IPS-NIHi11 (cell line): ENCODE measurements around the gene SRSF10.
"Not testable (repeated sequence)": the region's sequence is repeated elsewhere in the genome, so short reads cannot be mapped to it uniquely, and the experiment has no call there.

ENCODE experiments used
- DNase-seq: peaks from one replicate; pipeline ENCODE4 v3.0.0; 2012; ENCODE audit warnings: mixed read lengths, low spot score

Gene SRSF10

GRCh38 chr1:23979881-23980727 is at the start of gene SRSF10:
TSS of gene SRSF10 (minus strand) at chr1:23980327. CDS start at chr1:23980255, 72 bp downstream.
- peak; percentile 94 for DNase-seq

GRCh38 chr1:24027838-24028468 is 47.8 kb upstream of the SRSF10 start:
- DNase-seq, result peak; percentile 27

GRCh38 chr1:24022581-24023361 is 42.6 kb upstream of the SRSF10 start:
- DNase-seq, result peak; percentile 33

- no peak for DNase-seq
Observed at GRCh38 chr1:24021403-24022266, 41.5 kb upstream of the SRSF10 start.

GRCh38 chr1:24020470-24020869 is 40.3 kb upstream of the SRSF10 start:
- no peak for DNase-seq

GRCh38 chr1:24020025-24020424 is 39.9 kb upstream of the SRSF10 start:
- DNase-seq, result no peak

GRCh38 chr1:24018611-24019580 is 38.8 kb upstream of the SRSF10 start:
- DNase-seq, result peak; percentile 77

- no peak for DNase-seq
Observed at GRCh38 chr1:24015221-24016210, 35.4 kb upstream of the SRSF10 start.

GRCh38 chr1:24012878-24013277 is 32.8 kb upstream of the SRSF10 start:
- DNase-seq, result not testable (repeated sequence)

- DNase-seq, result no peak
Observed at GRCh38 chr1:24010650-24011049, 30.5 kb upstream of the SRSF10 start.

GRCh38 chr1:24009406-24009805 is 29.3 kb upstream of the SRSF10 start:
- peak; percentile 31 for DNase-seq

- not testable (repeated sequence) for DNase-seq
Observed at GRCh38 chr1:24008574-24009184, 28.6 kb upstream of the SRSF10 start.

- DNase-seq, result no peak
Observed at GRCh38 chr1:24007079-24007478, 27.0 kb upstream of the SRSF10 start.

- no peak for DNase-seq
Observed at GRCh38 chr1:24005163-24005562, 25.0 kb upstream of the SRSF10 start.

- DNase-seq, result no peak
Observed at GRCh38 chr1:24004132-24004531, 24.0 kb upstream of the SRSF10 start.

GRCh38 chr1:24003331-24003972 is 23.3 kb upstream of the SRSF10 start:
- peak; percentile 34 for DNase-seq

GRCh38 chr1:24002695-24003094 is 22.6 kb upstream of the SRSF10 start:
- DNase-seq, result no peak

GRCh38 chr1:23999156-23999671 is 19.1 kb upstream of the SRSF10 start:
- DNase-seq, result no peak
